Cardiac fibroblast (primary cell): ENCODE data around the gene SCN1B.

Source experiments
- DNase-seq, 2 donors: peaks; one replicate each; pipeline versions ENCODE4 v3.0.0 to v3.0.0-alpha.2; 2010; ENCODE audit warnings: low read depth in 2 of 2
- H3K4me3 ChIP-seq, 2 donors: replicated peaks in 1 of 2; 1 replicate in 1 of 2; 2 replicates in 1 of 2; pipeline ENCODE4 v1.5.1; 2011; ENCODE audit warnings: low read depth in 2 of 2, low read length in 2 of 2, mild to moderate bottlenecking in 2 of 2, moderate library complexity in 1 of 2
- TF ChIP-seq, protein P1 (sequence below): IDR thresholded peaks from one replicate; pipeline ENCODE4 v1.5.1; 2011; ENCODE audit warnings: low read depth, mild to moderate bottlenecking, low read length, inconsistent platforms

Gene SCN1B

GRCh38 chr19:35065574-35065973 lies 35.3 kb downstream of the SCN1B start:
- no peak overlapping the region for H3K4me3 ChIP-seq
- no peak for DNase-seq
- TF ChIP-seq, protein P1, sequence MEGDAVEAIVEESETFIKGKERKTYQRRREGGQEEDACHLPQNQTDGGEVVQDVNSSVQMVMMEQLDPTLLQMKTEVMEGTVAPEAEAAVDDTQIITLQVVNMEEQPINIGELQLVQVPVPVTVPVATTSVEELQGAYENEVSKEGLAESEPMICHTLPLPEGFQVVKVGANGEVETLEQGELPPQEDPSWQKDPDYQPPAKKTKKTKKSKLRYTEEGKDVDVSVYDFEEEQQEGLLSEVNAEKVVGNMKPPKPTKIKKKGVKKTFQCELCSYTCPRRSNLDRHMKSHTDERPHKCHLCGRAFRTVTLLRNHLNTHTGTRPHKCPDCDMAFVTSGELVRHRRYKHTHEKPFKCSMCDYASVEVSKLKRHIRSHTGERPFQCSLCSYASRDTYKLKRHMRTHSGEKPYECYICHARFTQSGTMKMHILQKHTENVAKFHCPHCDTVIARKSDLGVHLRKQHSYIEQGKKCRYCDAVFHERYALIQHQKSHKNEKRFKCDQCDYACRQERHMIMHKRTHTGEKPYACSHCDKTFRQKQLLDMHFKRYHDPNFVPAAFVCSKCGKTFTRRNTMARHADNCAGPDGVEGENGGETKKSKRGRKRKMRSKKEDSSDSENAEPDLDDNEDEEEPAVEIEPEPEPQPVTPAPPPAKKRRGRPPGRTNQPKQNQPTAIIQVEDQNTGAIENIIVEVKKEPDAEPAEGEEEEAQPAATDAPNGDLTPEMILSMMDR = no peak

DNA sequence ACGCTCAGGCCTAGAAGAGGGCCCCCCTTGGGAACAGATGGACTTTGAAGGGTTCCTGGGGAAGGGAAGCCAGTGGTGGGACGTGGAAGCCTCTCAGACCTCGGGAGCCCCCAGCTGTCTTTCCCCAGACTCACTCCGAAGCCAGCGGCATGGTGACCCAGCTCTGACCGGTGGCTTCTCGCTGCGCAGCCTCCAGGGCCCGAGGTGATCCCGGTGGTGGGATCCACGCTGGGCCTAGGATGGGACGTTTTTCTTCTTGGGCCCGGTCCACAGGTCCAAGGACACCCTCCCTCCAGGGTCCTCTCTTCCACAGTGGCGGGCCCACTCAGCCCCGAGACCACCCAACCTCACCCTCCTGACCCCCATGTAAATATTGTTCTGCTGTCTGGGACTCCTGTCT lies 35.9 kb downstream of the SCN1B start:
- DNase-seq = no peak
- TF ChIP-seq, protein P1 = no peak
- H3K4me3 ChIP-seq = no peak overlapping the region

- no peak overlapping the region for H3K4me3 ChIP-seq
- TF ChIP-seq, protein P1 = peak; percentile 92
- DNase-seq = peak; percentile 86 to 89
These were observed 36.7 kb downstream of the SCN1B start for GRCh38 chr19:35066691-35067563.

DNA sequence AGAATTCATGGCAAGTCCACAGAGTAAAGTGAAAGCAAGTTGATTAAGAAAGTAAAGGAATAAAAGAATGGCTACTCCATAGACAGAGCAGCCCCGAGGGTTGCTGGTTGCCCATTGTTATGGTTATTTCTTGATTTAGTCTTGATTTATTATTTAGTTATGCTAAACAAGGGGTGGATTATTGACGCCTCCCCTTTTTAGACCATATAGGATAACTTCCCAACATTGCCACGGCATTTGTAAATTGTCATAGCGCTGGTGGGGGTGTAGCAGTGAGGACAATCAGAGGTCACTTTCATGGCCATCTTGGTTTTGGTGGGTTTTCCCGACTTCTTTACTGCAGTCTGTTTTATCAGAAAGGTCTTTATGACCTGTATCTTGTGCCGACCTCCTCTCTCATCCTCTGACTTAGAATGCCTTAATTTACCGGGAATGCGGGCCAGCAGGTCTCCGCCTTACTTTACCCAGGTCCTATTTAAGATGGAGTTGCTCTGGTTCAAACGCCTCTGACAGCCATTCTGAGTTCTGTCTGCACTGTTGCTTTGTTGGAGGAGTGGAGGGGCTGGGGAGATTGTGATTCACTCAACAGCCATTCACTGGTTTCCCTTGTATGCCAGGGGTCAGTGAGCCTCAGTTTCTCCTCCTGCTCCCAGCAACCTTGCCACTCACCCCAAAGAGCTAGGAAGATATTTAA lies 38.8 kb downstream of the SCN1B start:
- DNase-seq = no peak
- TF ChIP-seq, protein P1 = no peak
- no peak overlapping the region for H3K4me3 ChIP-seq

DNA sequence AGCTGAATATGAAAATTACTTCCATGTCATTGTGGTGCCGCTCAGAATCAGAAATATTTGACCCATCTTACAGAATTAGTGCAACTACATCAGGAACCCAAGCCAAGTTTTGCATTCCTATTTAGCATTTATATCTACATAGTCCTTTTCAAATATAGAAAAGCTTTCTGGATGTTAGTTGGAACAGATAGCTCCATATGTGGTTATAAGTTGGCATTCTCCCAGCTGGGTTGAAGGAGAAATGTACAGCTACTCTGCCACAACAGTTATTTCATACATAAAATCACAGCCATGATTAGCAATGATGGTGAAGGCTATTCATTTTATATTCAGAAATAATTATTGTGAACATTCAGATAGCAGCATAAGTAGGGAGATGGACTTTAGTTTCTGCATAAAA lies 39.4 kb downstream of the SCN1B start:
- DNase-seq = peak in 1 of 2 donors; percentile 38
- H3K4me3 ChIP-seq = no peak overlapping the region
- TF ChIP-seq, protein P1 = no peak

DNA sequence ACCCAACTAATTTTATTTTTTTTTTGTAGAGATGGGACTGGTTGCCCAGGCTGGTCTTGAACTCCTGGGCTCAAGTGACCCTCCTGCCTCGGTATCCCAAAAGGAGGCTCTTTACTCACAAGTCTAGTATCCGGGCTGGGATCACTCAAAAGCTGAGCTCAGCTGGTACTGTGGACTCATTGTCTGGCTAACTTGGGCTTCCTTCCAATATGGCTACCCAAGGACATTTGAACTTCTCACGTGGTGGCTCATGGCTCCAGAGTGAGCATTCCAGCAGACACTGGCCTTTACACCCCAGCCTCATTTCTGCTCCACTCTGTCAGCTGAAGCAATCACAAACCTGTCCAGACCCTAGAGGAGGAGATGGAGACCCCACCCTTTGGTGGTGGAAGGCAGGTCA lies 40.2 kb downstream of the SCN1B start:
- DNase-seq = no peak
- no peak overlapping the region for H3K4me3 ChIP-seq
- TF ChIP-seq, protein P1 = no peak
